GM23338 (cell line): ENCODE results near the gene KBTBD4. TPM values are rescaled to one million over a fixed set of nuclear protein-coding genes. Genes with fewer than 3 reads are reported as not detected.

ENCODE experiments used
- ATAC-seq: fragments of 200-7000 bp; cut with Tn5 transposase; 3 replicates; pipeline ENCODE4 v1.9.1; 2020
- DNase-seq: peaks from one replicate; pipeline ENCODE4 v3.0.0-alpha.2; 2015; ENCODE audit warnings: low spot score
- H2AFZ ChIP-seq: fragments of 200-600 bp; sonication (generic); 2 replicates; pipeline ENCODE4 v1.8.0; 2016; ENCODE audit warnings: antibody characterized with exemption, mild to moderate bottlenecking, moderate library complexity
- H3F3A ChIP-seq: fragments of 200-600 bp; sonication (generic); replicated peaks from 2 replicates; pipeline ENCODE4 v1.8.0; 2017; ENCODE audit warnings: antibody characterized with exemption, mixed run types, low read depth
- H3K27ac ChIP-seq: fragments of 200-600 bp; sonication (generic); 2 replicates; pipeline ENCODE4 v1.6.1; 2016; ENCODE audit warnings: low read depth
- H3K27me3 ChIP-seq: fragments of 200-600 bp; sonication (generic); 2 replicates; pipeline ENCODE4 v1.8.0; 2016; ENCODE audit warnings: mild to moderate bottlenecking, mixed run types, moderate library complexity; ENCODE audit not compliant: insufficient read depth
- H3K36me3 ChIP-seq: fragments of 200-600 bp; sonication (generic); 2 replicates; pipeline ENCODE4 v1.8.0; 2016; ENCODE audit warnings: mild to moderate bottlenecking; ENCODE audit not compliant: insufficient read depth
- H3K4me1 ChIP-seq: fragments of 200-600 bp; sonication (generic); 2 replicates; pipeline ENCODE4 v1.8.0; 2016; ENCODE audit warnings: mild to moderate bottlenecking, moderate library complexity; ENCODE audit not compliant: insufficient read depth
- H3K4me2 ChIP-seq: fragments of 200-600 bp; sonication (generic); 2 replicates; pipeline ENCODE4 v1.7.1; 2017; ENCODE audit warnings: mixed run types
- H3K4me3 ChIP-seq: fragments of 200-600 bp; sonication (generic); 2 replicates; pipeline ENCODE4 v1.6.1; 2016; ENCODE audit warnings: mixed run types
- H3K79me2 ChIP-seq: fragments of 200-600 bp; sonication (generic); replicated peaks from 2 replicates; pipeline ENCODE4 v1.8.0; 2017; ENCODE audit warnings: mild to moderate bottlenecking; ENCODE audit not compliant: insufficient read depth
- H3K9me2 ChIP-seq: fragments of 200-600 bp; sonication (generic); 2 replicates; pipeline ENCODE4 v1.8.0; 2017; ENCODE audit not compliant: insufficient read depth
- H4K20me1 ChIP-seq: fragments of 200-600 bp; sonication (generic); replicated peaks from 2 replicates; pipeline ENCODE4 v1.8.0; 2017; ENCODE audit warnings: mild to moderate bottlenecking; ENCODE audit not compliant: insufficient read depth
- H3K27ac Mint-ChIP-seq: 2 replicates; pipeline ENCODE4 v1.8.0; 2020; ENCODE audit warnings: inconsistent platforms, mild to moderate bottlenecking, moderate library complexity, mixed read lengths
- H3K27me3 Mint-ChIP-seq: 3 replicates; pipeline ENCODE4 v1.8.0; 2022; ENCODE audit warnings: low read depth, mild to moderate bottlenecking, moderate library complexity, mixed read lengths, inconsistent platforms; ENCODE audit not compliant: insufficient read depth, poor library complexity
- H3K36me3 Mint-ChIP-seq: 3 replicates; pipeline ENCODE4 v1.8.0; 2021; ENCODE audit warnings: low read depth, mild to moderate bottlenecking, inconsistent platforms, moderate library complexity, mixed read lengths
- H3K4me1 Mint-ChIP-seq: 3 replicates; pipeline ENCODE4 v1.8.0; 2020; ENCODE audit warnings: mild to moderate bottlenecking, inconsistent platforms, mixed read lengths
- H3K4me3 Mint-ChIP-seq: 3 replicates; pipeline ENCODE4 v1.8.0; 2021; ENCODE audit warnings: moderate library complexity, mild to moderate bottlenecking, inconsistent platforms, mixed read lengths
- H3K9me3 Mint-ChIP-seq: 3 replicates; pipeline ENCODE4 v1.8.0; 2020; ENCODE audit warnings: moderate library complexity, mild to moderate bottlenecking, inconsistent platforms, mixed read lengths
- CREB1 ChIP-seq: fragments of 250-450 bp; sonication (Bioruptor Pico); IDR thresholded peaks from 2 replicates; pipeline ENCODE4 v1.5.0; 2020; ENCODE audit warnings: low read depth, mild to moderate bottlenecking, moderate library complexity
- EZH2 ChIP-seq: fragments of 200-600 bp; sonication (generic); IDR thresholded peaks from one replicate; pipeline ENCODE4 v1.8.0; 2017; ENCODE audit warnings: antibody characterized with exemption, mild to moderate bottlenecking, low read depth; ENCODE audit not compliant: unreplicated experiment
- JUNB ChIP-seq: IDR thresholded peaks from one replicate; pipeline ENCODE4 v1.6.1; 2016; ENCODE audit warnings: antibody characterized with exemption; ENCODE audit not compliant: unreplicated experiment
- NANOG ChIP-seq: IDR thresholded peaks from 2 replicates; pipeline ENCODE4 v1.6.1; 2016; ENCODE audit warnings: antibody characterized with exemption, borderline replicate concordance
- POLR2AphosphoS5 ChIP-seq: IDR thresholded peaks from 2 replicates; pipeline ENCODE4 v1.6.1; 2016; ENCODE audit warnings: antibody characterized with exemption, low read depth
- STAT1 ChIP-seq: IDR thresholded peaks from one replicate; pipeline ENCODE4 v1.6.1; 2016; ENCODE audit warnings: antibody characterized with exemption; ENCODE audit not compliant: unreplicated experiment
- ZNF114 ChIP-seq: fragments of 250-450 bp; sonication (Bioruptor Pico); IDR thresholded peaks from 2 replicates; pipeline ENCODE4 v1.5.0; 2020; ENCODE audit warnings: mild to moderate bottlenecking, moderate library complexity
- ZNF462 ChIP-seq: fragments of 250-450 bp; sonication (Bioruptor Pico); IDR thresholded peaks from 2 replicates; pipeline ENCODE4 v1.5.0; 2020; ENCODE audit warnings: mild to moderate bottlenecking, moderate library complexity
- polyA plus RNA-seq: library from polyadenylated mRNA; unstranded; fragments of >200 nt; fragmentation: Nextera tagmentation; extraction: Ambion mirVana; gene quantifications from 2 replicates; pipeline ENCODE4 v1.2.1, GENCODE V29; 2016
- total RNA-seq: library from RNA; depleted of rRNA; stranded (reverse); fragments of >200 nt; shearing (Covaris generic); gene quantifications from 2 replicates; pipeline ENCODE4 v1.2.3, GENCODE V29; 2014
- TF ChIP-seq, protein P1 (sequence below), 2 experiments: fragments of 200-600 bp in 1 of 2; sonication (generic) in 1 of 2; conservative IDR thresholded peaks; 2 replicates each; pipeline versions ENCODE4 v1.5.1 to v1.6.1; 2016 to 2017; ENCODE audit warnings: antibody characterized with exemption in 2 of 2, low read depth in 2 of 2, mild to moderate bottlenecking in 2 of 2, moderate library complexity in 1 of 2
- TF ChIP-seq, protein P2 (sequence below): IDR thresholded peaks from 2 replicates; pipeline ENCODE4 v1.6.1; 2016; ENCODE audit warnings: antibody characterized with exemption

The KBTBD4 gene
- total and polyA plus RNA-seq, 2 experiments from 2014 or later: 5.8 to 16.6 TPM

- TF ChIP-seq, protein P1, sequence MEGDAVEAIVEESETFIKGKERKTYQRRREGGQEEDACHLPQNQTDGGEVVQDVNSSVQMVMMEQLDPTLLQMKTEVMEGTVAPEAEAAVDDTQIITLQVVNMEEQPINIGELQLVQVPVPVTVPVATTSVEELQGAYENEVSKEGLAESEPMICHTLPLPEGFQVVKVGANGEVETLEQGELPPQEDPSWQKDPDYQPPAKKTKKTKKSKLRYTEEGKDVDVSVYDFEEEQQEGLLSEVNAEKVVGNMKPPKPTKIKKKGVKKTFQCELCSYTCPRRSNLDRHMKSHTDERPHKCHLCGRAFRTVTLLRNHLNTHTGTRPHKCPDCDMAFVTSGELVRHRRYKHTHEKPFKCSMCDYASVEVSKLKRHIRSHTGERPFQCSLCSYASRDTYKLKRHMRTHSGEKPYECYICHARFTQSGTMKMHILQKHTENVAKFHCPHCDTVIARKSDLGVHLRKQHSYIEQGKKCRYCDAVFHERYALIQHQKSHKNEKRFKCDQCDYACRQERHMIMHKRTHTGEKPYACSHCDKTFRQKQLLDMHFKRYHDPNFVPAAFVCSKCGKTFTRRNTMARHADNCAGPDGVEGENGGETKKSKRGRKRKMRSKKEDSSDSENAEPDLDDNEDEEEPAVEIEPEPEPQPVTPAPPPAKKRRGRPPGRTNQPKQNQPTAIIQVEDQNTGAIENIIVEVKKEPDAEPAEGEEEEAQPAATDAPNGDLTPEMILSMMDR (conservative IDR thresholded peaks at IDR 0.05; ENCODE audit: low read depth in 2 of 2): no peak
- no peak for TF ChIP-seq JUNB
- no peak for TF ChIP-seq CREB1 (CRISPR knock-in tag)
- TF ChIP-seq STAT1: no peak
- TF ChIP-seq, protein P2, sequence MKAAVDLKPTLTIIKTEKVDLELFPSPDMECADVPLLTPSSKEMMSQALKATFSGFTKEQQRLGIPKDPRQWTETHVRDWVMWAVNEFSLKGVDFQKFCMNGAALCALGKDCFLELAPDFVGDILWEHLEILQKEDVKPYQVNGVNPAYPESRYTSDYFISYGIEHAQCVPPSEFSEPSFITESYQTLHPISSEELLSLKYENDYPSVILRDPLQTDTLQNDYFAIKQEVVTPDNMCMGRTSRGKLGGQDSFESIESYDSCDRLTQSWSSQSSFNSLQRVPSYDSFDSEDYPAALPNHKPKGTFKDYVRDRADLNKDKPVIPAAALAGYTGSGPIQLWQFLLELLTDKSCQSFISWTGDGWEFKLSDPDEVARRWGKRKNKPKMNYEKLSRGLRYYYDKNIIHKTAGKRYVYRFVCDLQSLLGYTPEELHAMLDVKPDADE: no peak
- TF ChIP-seq EZH2: no peak
- TF ChIP-seq POLR2AphosphoS5: no peak
Observed at GRCh38 chr11:47538741-47539565, 39.8 kb downstream of the KBTBD4 start (continued).

DNA sequence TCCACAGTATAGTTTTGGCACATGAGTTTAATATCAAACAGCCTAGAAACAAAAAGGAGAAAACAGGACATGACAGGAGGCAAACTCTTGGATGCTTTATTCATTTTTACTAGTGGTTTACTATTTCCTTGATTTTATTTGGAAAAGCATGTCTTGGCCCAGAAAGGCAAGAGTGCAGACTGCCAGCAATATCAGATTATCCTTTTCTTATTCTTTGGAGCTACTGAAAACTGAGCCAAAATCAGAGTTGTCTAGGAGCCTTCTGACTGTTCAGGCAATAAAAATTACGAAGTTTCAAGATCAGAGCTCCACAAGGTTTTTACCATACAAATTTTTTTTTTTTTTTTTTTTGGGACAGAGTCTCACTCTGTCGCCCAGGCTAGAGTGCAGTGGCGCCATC, 41.9 kb downstream of the KBTBD4 start:
- Mint-ChIP-seq H3K9me3 (no peaks in the 10 kb centered on the region), H3K36me3 (peaks cover 15% of the 10 kb centered on the region; the same call in 2 of the 3 replicates), H3K4me3 (no peak overlapping the region), H3K4me1 (peaks cover 41% of the 10 kb centered on the region), H3K27me3 (no peaks in the 10 kb centered on the region), H3K27ac (no peak overlapping the region)
- no peak overlapping the region for H2AFZ ChIP-seq
- no peaks in the 10 kb centered on the region for H3K27me3 ChIP-seq
- no peak for ATAC-seq
- no peak overlapping the region for H3K4me2 ChIP-seq
- H3K36me3 ChIP-seq: no peaks in the 10 kb centered on the region
- H3K27ac ChIP-seq: no peak overlapping the region
- no peaks in the 10 kb centered on the region; the same call in 1 of the 2 replicates for H3K9me2 ChIP-seq
- no peak overlapping the region for H3K4me3 ChIP-seq
- H3F3A ChIP-seq: 0 out of 2 replicates have a peak, but pooled peaks cover 5% of the 10 kb centered on the region
- DNase-seq: no peak
- H3K79me2 ChIP-seq: peaks cover 100% of the 10 kb centered on the region
- peaks cover 44% of the 10 kb centered on the region for H3K4me1 ChIP-seq
- peaks cover 85% of the 10 kb centered on the region for H4K20me1 ChIP-seq
- TF ChIP-seq EZH2 (no peak), ZNF114 (CRISPR knock-in tag) (no peak), NANOG (no peak), STAT1 (no peak), POLR2AphosphoS5 (no peak), ZNF462 (CRISPR knock-in tag) (no peak)
- TF ChIP-seq, protein P1 (conservative IDR thresholded peaks at IDR 0.05; ENCODE audit: low read depth in 2 of 2): no peak
